ENCODE measurements around the gene HMGCS2.
A peak's percentile ranks its signal among the peaks of the same experiment; 100 is the strongest.

The HMGCS2 gene

DNA sequence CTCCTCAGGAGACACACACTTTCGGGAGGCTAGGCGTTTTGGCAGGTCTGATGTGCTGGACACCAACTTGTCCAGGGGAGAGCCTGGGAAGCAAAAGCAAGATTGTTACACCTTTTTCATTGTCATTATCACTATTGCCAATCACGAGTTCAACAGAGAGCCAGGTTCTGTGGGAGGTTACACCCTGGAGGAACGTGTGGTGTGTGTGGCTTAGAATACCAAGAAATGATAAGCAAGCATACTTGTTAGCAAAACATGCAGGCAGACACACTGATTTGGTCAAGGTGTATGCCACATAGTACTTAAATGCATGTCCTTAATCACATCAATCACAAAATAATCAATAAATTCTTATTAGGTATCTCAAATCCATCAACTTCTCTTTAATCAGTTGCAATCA is 16.1 kb downstream of the HMGCS2 start:
- no peak for DNase-seq

DNA sequence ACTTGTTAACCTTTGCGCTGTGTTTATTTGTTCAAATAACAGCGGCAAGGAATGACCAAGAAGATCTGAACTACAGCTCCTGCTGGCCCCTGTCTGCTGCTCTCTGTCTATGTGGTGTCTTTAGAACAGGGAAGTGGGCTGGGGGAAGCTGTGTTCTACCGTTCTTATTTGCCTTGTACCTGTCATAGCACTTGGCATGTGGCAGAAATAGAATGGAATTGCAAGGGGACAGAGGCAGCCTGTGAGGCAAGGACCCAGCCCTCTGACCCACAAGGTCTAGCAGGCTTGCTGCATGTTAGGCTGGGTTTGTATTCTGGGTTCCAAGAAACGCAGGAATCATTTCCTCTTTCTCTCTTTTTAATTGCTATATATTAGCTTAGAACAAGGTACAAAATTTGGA is 20.7 kb downstream of the HMGCS2 start:
- no peak for DNase-seq

DNA sequence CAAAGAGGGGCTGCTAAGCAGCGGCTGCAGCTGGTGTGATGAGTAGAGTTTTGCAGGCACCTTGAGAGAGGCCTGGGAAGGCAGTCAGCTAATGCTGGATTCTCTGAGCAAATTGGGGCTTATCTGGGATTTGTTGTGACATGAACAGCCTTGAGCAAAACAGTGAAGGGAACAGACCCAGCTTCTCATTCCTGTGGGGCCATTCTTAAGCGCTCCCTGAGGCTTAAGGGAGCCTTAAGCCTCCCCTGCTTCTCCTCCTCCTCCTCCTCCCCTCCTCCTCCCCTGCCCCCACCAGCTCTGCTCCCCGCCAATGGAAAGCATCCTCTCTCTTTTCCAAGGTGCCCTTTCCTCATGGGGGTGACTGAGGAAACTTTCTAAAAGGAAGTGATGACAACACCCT is 21.3 kb downstream of the HMGCS2 start:
- no peak for DNase-seq

DNA sequence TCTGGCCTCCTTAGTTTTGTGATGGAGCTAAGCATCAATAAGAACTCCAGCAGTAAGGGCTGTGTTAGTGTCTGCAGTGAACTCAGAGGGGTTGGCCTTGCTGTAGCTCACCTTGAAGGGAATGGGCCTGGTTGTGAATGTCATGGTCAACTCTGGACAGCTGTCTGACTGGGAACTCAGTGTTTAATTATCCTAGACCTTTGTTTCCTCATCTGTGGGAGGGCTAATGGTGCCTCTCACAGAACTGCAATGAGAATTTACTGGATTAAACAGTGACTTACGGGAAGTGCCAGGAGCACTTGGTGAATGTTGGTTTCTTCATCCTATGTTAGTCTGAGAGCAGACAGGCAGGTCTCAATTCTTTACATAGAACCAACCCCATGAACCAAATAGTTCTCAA is 23.7 kb downstream of the HMGCS2 start:
- DNase-seq, result no peak

DNA sequence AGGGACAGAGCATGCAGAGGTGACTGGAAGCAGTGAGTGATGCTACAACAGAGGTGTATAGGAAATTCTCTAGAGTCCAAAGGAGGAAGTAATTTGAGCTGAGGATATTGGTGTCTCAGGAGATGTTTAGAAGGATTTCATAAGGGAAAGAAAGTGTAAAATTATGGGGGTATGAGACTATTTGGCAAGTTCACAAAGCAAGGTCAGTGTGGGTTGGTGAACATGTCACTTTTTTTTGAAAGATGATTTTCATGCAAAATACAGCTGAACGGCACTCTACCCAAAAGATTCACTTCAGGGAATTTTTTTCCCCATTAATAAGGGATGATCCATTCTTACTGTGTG is 24.1 kb downstream of the HMGCS2 start:
- no peak for DNase-seq

DNA sequence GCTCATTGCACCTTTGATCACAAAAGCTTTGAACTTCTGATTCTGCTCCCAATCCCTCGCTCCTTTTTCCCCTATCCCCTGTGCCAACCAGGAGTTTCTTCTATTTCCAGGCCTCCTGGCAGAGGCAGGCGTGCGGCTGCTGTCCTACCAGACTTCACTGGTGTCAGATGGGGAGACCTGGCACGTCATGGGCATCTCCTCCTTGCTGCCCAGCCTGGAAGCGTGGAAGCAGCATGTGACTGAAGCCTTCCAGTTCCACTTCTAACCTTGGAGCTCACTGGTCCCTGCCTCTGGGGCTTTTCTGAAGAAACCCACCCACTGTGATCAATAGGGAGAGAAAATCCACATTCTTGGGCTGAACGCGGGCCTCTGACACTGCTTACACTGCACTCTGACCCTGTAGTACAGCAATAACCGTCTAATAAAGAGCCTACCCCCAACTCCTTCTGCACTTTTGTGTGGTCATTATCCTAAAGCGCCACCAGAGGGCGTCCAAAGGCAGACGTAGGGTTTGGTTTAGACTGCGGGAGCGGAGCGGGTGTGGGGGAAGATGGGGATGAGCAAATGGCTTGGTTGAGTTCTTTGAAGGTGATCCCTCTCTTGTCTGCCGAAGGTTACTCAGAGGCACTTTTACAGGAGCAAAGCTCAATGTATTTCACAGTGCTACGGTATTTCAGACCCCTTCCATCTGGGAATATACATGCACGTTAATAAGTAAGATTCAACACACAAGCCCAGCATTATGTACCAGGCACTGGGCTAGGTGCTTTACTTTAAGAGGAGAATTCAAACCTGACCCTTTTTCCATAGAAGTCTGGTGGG is 24.7 kb downstream of the HMGCS2 start:
- peak; percentile 41 for DNase-seq

DNA sequence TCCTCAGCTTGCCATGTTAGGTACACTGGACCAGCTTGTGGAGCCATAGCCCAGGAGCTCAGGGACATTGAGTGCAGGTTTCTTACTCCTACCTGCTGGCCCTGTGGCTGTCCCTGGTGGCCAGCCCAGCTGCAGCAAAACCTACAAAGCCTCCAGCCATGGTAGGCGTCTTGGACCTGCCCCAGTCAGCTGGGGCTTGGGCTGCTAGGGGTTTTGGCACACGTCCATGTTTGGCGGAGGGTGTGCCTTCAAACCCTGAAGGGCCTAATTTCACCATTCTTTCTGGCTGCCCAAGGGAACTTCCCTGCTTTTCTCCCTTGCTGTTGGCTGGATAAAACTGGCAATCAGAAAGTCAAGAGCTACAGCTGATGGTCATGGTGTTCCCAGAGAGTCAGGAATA is 25.4 kb downstream of the HMGCS2 start:
- DNase-seq, result no peak

DNA sequence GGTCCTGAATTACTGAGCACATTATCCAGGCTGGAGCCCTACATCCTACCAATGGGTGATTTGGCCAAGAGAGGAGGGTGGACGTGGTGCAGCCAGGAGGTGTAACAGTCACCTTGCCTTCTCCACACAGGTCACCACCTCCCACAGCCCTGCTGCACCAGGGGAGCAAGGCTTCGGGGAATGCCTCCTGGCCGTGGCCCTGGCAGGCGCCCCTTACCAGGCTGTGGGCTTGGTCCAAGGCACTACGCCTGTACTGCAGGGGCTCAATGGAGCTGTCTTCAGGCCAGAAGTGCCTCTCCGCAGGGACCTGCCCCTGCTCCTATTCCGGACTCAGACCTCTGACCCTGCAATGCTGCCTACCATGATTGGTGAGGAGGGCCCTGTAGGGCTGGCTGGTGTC is 26.0 kb downstream of the HMGCS2 start:
- no peak for DNase-seq

DNA sequence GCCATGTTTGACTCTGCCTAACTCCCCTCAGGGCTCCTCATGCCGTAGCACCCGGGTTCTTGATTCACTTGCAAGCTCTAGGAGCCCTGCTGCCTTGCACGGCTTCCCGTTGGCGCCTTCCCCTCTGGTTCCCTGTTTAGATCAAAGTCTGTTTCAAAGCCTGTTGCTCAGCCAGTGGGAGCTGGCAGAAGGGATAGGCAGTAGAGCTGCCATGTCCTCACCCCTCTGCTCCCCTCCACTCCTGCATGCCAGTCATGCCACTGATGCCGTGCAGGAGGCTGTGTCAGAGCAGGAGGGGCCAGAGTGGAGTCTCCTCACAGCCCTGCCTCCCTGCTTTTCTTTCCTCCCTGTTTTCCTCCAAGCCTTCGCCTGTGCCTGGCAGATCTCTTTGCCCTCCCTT is 26.5 kb downstream of the HMGCS2 start:
- no peak for DNase-seq

DNA sequence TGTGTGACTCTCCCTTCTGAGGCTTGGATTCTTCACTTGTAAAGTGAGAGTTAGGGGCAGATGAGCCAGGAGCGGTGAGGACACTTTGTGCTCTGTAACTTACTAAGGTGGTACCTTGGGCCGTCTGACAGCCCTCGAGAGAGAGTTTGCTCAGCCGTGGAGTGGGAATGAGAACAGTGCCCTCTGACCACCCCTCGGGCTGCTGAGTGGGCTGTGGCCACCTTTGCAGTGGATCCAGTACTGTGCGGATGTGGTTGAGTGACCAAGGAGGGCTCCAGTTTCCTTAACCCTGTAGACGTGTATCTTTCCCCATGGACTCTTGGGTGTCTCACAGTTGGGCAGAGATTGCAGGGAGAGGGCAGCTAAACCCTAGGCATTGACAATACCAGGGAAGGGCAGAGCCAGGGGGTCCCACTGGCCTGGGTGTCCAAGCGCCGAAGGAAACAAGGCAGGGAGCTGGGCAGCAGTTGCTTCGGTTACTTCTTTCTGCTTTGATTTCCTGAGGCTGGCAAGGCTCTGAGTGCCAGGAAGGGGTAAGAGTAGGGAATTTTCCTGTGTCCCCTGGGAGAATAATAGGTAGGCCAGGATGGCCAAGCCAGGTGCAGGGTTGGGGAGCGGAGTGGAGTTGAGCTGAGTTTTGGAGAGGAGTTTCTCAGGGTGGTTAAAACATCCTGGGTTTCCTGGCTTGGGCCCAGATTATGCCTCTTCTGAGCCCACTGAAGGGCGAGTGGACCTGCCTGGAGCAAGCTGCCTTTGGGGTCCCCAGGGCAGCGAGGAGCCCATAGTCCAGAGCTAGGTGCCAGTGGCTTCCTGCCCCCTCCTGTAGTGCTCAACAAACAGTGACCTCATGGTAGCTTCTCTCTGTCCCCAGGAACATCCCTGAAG is 27.6 kb downstream of the HMGCS2 start:
- no peak for DNase-seq

DNA sequence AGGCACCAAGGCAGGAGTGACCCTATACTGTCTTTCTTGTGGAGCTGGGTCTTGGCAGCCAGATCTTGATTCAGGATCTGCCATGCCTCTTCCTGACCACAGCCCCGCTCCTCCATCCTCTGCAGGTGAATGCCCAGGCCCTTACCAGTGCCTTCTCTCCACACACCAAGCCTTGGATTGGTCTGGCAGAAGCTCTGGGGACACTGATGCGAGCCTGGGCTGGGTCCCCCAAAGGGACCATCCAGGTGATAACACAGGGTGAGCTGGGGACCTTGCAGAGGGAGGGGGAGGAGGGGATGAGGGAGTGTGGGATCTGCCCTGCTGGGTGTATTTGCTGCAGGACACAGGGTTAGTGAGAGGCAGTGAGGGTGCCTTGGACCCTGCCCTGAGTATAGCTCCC is 28.4 kb downstream of the HMGCS2 start:
- no peak for DNase-seq

DNA sequence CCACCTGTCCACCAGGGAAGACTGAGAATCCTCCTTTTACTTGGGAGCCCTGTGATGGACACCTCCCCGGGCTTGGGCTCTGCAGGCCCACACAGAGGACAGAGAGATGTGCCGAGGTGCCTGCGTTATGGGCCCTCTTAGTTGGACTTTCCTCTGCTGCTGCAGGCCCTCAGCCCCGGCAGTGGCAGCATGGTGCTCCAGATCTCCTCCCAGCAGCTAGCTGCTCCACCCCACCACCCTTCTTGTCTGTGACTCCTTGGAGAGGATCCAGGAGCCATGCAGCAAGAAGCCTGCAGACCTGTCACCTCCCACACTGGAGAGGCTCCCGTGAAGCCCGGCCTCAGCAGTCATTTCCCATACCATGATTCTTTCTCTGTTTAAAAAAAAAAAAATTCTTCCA is 29.6 kb downstream of the HMGCS2 start:
- DNase-seq, result no peak

DNA sequence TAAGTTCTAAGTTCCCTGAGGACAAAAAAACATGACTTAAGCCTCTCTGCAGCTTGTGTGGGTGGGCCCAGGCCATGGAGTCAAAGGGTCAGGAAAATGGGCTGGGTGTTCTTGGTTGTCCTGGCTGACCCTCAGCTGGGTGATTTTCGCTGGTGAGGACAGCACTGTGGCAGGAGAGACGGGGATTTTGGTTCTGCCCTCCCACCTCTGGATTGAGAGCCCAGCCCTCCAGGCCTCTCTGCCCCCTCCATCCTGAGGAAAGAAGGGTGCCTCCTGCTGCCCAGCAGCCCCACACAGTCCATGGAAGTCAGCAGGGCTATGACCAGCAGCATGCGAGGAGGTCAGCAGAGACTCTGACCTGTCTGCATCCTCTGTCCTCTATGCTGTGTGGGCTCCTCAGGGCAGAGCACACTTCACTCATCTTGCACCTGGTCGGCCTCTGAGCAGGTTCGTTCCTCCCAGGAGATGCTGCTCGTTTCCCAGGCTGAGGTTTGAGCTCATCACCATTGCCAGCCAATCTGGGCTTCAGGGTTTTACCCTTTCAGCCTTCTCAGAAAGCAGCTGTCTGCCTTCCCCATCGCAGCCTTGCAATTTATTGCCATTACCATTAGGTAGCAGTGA is 30.5 kb downstream of the HMGCS2 start:
- DNase-seq, result no peak

DNA sequence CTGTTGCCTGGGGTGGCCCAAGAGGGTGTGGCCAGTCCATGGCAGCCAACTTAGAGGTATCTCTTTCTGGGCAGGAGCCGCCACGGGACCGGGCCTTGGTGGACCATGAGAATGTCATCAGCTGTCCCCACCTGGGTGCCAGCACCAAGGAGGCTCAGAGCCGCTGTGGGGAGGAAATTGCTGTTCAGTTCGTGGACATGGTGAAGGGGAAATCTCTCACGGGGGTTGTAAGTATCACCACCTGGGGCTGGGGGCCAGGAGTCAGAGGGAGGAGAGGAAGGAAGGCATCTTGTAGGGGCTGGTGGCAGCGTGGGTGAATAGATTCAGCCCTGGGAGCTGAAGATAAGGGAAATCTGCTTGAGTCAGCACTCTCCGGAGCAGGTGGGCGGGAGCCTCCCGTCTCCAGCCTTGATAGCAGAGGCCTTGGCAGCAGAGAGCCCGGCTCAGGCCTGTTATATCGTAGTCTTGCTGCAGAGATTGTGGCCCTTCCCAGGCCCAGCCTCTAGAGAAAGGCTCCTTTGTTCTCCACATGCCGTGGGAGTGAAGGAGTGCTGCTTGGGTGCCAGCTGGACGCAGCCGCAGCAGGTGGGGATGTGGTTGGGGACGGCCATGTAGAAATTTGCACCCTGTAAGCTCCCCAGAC is 31.5 kb downstream of the HMGCS2 start:
- no peak for DNase-seq

DNA sequence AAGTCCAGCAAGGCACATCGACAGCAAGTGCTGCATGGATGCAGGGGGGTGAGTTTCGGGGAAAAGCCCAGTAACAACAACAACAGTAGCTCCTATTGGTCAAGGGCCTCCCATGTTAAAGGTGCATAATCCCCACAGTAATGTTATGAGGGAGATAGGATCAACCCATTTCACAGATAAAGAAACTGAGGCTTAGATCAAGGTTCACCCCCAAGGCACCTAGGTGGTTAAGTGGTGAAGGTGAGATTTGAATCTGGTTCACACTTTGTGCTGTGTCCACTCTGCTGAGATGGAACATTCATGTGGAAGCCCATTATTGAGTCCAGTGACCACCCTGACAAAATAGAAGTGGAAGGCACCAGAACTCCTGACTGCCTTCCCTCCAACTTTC is 32.1 kb downstream of the HMGCS2 start:
- no peak for DNase-seq

DNA sequence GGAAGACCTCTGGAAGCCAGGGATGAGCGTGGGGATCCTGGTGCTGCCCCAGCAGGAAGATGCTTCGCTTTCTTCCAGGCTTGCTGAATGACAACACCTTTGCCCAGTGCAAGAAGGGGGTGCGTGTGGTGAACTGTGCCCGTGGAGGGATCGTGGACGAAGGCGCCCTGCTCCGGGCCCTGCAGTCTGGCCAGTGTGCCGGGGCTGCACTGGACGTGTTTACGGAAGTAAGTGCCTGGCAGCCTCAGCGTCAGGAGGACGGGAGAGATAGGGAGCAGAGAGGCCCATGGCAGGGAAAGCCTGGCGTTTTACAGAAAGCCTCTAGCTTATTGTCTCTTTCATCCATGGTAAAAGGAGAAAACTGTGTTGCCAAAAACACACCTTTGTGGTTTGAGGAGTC is 33.5 kb downstream of the HMGCS2 start:
- no peak for DNase-seq

DNA sequence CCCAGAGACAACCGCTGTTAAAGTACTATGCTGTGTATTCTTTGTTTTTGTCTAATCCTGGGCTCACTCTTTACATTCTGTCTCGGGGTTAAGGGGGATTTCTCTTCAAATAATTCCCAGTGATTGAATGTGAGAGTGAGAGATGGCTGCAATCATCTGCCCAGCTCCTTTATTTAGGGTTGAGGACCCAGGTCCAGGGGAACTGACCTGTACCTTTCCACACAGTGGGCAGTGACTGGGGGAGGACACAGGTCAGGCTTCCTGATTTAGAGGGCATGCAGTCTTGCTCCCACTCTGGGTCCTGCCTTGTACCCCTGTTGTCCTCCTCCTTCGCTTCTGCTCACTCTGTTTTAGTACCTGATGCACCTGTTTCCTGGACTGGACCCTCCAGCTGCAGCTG is 35.0 kb downstream of the HMGCS2 start:
- no peak for DNase-seq

DNA sequence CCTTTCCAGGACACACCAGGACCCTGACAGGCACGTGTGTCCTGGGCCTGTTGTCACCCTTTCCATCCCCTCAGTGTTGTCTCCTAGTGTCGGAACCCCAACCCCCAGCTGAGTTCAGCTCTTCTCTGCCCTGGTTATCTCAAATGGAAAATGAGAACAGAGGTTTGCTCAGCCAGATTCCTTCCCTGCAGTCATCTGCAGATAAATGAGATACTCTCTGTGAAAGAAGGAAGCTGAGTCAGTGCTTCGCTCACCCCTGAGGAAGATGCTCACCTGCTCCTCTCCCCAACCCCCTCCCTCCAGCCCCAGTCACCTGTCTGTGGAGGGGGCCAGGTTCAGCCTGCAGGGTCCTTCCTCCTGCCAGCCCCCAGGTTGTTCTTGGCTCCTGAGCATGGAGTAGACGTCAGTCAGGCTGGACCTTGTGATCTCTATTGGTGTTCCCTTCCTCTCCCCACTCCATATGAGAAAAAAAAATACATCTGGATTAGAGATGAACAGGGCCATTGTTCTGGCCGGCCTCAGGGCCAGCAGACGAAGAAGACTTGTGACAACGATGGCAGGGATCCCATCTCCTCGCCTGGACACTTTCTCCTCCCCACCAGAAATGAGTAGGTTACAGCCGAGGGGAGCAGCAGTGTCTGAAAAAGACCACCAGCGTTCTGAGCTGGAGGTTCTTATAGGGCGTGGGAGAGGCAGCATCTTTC is 36.1 kb downstream of the HMGCS2 start:
- no peak for DNase-seq

DNA sequence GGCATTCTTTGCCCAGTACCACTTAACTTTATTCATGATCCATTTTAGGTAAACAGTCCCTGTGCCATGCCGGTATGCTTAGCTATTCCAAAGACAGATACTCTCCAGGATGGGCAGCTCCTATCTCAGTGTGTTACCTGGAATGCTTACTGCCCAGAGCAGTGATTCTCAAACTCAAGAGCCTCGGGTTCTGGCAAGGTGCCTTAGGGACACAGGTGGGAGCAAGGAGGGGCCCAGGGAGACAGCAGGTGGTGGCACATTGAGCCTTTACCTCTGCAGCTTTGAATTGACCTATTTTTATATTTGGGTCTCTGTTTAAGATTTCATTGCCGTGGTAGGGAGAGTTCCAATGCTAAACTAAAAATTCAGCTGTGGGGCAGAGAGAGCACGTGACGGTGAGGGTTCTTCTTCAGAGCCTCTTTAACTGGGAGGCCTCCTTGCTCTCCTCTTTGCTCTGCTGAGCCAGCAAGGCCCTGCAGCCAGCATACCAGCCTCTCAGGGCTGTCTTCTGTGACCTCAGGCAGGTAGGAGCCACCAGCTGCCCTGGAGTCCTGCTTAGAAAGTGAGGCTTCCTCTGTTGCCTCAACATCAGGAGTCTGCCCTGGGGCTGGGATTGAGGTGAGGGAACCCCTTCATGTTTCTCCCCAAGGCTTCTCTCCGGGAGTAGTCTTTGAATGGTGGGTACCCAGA is 36.8 kb downstream of the HMGCS2 start:
- no peak for DNase-seq

DNA sequence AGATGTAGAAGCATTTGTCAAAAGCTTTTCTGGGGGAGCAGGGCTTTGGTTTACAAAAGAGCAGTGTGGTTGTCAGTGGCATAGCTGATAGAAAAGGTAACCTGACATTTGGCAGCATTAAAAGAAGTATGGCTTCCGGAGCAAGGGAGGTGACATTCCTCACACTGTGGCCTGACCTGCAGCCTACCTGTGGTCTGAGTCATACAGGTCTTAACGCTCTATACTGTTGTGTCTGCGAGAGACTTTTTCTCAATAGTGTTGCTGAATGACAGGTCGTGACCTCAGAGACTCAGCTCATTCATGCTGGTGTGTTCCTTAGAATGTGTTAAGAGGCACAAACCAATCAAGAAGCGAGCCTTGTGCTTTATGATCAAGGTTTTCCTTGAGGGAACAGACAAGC is 37.6 kb downstream of the HMGCS2 start:
- DNase-seq, result no peak

DNA sequence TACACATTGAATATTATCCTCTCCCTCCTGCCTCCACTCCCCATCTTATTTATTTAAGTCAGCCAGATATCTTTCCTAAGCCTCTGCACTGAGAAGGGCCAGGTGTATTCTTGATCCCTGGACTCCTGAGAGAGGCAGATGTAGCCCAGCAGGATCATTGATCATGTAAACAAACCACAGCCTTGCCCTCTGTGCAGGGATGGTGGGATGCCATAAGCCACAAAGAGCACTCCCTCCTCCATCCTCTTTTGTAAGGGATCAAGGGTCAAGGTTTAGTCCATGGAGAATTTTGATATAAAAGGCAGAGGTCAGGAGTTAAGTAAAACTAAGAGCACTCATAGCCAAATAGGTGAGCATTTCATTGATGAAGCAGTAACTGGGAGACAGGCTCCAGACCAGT is 39.7 kb downstream of the HMGCS2 start:
- DNase-seq, result no peak

DNA sequence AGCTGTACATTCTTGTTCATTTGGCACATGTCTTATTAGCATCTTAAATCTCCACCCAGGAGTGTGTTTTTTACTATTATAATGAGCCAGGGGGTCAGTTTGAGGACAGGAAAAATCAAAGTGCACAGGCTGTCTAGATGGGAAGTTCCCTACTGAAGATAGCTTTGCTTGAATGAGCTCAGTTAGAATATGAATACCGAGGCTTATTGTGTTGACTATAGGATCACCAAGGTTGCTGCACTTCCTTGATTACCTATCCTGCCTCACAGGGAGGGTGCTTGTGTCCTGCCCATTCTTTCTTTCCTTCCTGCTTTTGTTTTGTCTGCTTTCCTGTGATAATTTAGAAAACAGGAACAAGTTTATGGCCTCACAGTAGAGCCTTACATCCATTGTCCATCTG is 40.7 kb downstream of the HMGCS2 start:
- DNase-seq, result no peak

Measured in activated CD4-positive, CD25-positive, alpha-beta regulatory T cell treated with anti-CD3 and anti-CD28 coated beads, Interleukin-2, amount 50 U/mL, for 72 hours (primary cell).